H1 (cell line): ENCODE results near the gene LFNG.

Experiments
- CHD2 ChIP-seq: IDR thresholded peaks from 2 replicates; pipeline ENCODE4 v1.6.1; 2012; ENCODE audit warnings: low read length, improper control_type of control experiment
- CTCF ChIP-seq, 3 experiments: IDR thresholded peaks; 1 replicate in 2 of 3; 2 replicates in 1 of 3; pipeline versions ENCODE4 v1.5.1 to v1.6.1; 2011; ENCODE audit warnings: low read length in 3 of 3, mild to moderate bottlenecking in 3 of 3, inconsistent platforms in 2 of 3, low read depth in 1 of 3, moderate library complexity in 1 of 3; ENCODE audit not compliant: insufficient read depth in 1 of 3; ENCODE audit errors: control extremely low read depth in 1 of 3
- EP300 ChIP-seq, 2 experiments: IDR thresholded peaks; 1 replicate in 1 of 2; 2 replicates in 1 of 2; pipeline ENCODE4 v1.6.1; 2011 to 2012; ENCODE audit warnings: low read depth in 2 of 2, low read length in 2 of 2, mild to moderate bottlenecking in 2 of 2, borderline replicate concordance in 1 of 2, inconsistent platforms in 1 of 2, moderate library complexity in 1 of 2
- EZH2 ChIP-seq: fragments of 200-600 bp; sonication (generic); IDR thresholded peaks from 2 replicates; pipeline ENCODE4 v1.7.1; 2012; ENCODE audit warnings: low read depth, mild to moderate bottlenecking, moderate library complexity, low read length, inconsistent platforms; ENCODE audit not compliant: severe bottlenecking
- HDAC6 ChIP-seq: IDR thresholded peaks from one replicate; pipeline ENCODE4 v1.7.1; 2012; ENCODE audit warnings: low read depth, mild to moderate bottlenecking, inconsistent platforms, low read length, moderate library complexity
- MAX ChIP-seq: IDR thresholded peaks from 2 replicates; pipeline ENCODE4 v1.6.1; 2012; ENCODE audit warnings: inconsistent platforms
- POLR2A ChIP-seq, 2 experiments: IDR thresholded peaks; 1 replicate in 1 of 2; 2 replicates in 1 of 2; pipeline ENCODE4 v1.6.1; 2011; ENCODE audit warnings: low read depth in 2 of 2, low read length in 2 of 2, mild to moderate bottlenecking in 2 of 2; ENCODE audit errors: control extremely low read depth in 1 of 2
- POLR2AphosphoS5 ChIP-seq: IDR thresholded peaks from 2 replicates; pipeline ENCODE4 v1.6.1; 2011; ENCODE audit warnings: low read depth, low read length
- SP2 ChIP-seq: IDR thresholded peaks from 2 replicates; pipeline ENCODE4 v1.6.1; 2012; ENCODE audit warnings: mild to moderate bottlenecking, low read length, inconsistent platforms
- TAF1 ChIP-seq: IDR thresholded peaks from 2 replicates; pipeline ENCODE4 v1.6.1; 2011; ENCODE audit warnings: mild to moderate bottlenecking, low read depth, low read length
- TBP ChIP-seq: IDR thresholded peaks from 2 replicates; pipeline ENCODE4 v1.6.1; 2011; ENCODE audit warnings: low read depth, low read length, improper control_type of control experiment

DNA sequence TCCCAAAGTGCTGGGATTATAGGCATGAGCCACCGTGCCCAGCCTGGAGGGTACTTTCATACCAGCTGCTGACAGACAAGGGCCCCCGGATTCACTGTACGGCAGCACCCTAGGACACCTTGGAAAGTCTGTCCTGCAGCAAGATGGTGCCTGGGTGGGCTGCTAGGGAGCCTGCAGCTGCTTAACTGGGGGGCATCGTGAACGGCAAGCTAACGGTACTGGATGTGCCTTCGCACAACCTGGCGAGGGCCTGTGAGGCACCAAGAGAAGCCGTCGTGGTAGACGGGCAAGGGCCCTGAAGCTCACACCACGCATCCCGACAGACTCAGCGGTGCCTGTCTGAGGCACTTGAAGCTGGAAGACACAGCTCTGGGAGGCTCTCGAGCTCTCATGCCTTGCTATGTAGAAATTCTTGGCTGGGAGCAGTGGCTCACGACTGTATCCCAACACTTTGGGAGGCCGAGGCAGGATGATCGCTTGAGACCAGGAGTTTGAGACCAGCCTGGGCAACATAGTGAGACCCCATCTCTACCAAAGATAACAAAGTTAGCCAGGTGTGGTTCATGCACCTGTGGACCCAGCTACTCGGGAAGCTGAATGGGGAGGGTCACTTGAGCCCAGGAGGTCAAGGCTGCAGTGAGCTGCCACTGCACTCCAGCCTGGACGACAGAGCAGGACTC is 26.3 kb downstream of the LFNG start:
- TF ChIP-seq POLR2A (IDR thresholded peaks at IDR 0.05; ENCODE audit: control extremely low read depth in 1 of 2, low read depth in 2 of 2, low read length in 2 of 2), result no peak
- no peak for TF ChIP-seq EZH2
- TF ChIP-seq HDAC6, result no peak
- no peak for TF ChIP-seq CTCF (IDR thresholded peaks at IDR 0.05; ENCODE audit: control extremely low read depth in 1 of 3, insufficient read depth in 1 of 3, low read depth in 1 of 3, low read length in 3 of 3)
- TF ChIP-seq TAF1, result no peak
- no peak for TF ChIP-seq EP300 (IDR thresholded peaks at IDR 0.05; ENCODE audit: borderline replicate concordance in 1 of 2, low read depth in 2 of 2, low read length in 2 of 2)
- no peak for TF ChIP-seq CHD2
- TF ChIP-seq TBP, result no peak
- TF ChIP-seq MAX, result no peak
- TF ChIP-seq POLR2AphosphoS5, result no peak
- no peak for TF ChIP-seq SP2
